ENCODE results near the gene MYCBPAP. TPM values are rescaled to one million over a fixed set of nuclear protein-coding genes. Genes with fewer than 3 reads are reported as not detected.

Gene MYCBPAP
- total RNA-seq, 1 experiment from 2014 or later = not detected

DNA sequence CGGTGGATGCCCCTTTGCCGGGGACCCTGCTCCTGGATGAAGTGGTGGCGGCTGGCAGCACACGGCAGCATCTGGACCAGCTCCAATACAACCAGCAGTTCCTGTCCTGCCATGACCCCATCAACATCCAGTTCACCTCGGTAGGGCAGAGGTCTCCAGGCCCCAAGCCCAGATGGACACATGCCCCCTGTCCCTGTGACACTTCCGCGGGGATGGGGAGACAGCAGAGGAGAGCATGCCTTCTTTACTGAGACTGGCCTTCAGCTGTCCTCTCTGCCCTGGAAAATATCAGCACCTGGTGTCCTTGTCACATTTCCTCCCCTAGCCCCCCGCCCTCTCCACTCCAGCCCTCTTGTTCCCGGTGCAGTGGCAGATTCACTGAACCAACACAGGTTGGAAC, 45.8 kb upstream of the MYCBPAP start (continued):
- no peak for TF ChIP-seq EZH2phosphoT487 (IDR thresholded peaks at IDR 0.05; ENCODE audit: borderline replicate concordance)
- no peak for TF ChIP-seq TCF7L2 (IDR thresholded peaks at IDR 0.05; ENCODE audit: borderline replicate concordance, extremely low read depth, insufficient read depth, insufficient read length)
- no peak for TF ChIP-seq FOSL1 (IDR thresholded peaks at IDR 0.05; ENCODE audit: low read depth)
- TF ChIP-seq ATF3 (IDR thresholded peaks at IDR 0.05) = no peak
- TF ChIP-seq CBX3 (IDR thresholded peaks at IDR 0.05; ENCODE audit: low read depth) = no peak

- H3K4me1 ChIP-seq (ENCODE audit: control insufficient read depth in 1 of 2, insufficient read depth in 2 of 2, low read length in 2 of 2) = peaks cover 8 to 22% of the 10 kb centered on the region in 2 experiments
- intact Hi-C loops (cut with micrococcal nuclease) = no loop called here
- H3K4me2 ChIP-seq (ENCODE audit: low read length) = no peak overlapping the region
- H3K36me3 ChIP-seq (ENCODE audit: control insufficient read depth in 1 of 2, insufficient read depth in 2 of 2, low read length in 2 of 2) = no peaks in the 10 kb centered on the region
- H3K4me3 ChIP-seq (replicated peaks in 1 of 2; ENCODE audit: low read depth in 1 of 2, low read length in 2 of 2) = no peak overlapping the region
- H3K27ac ChIP-seq (ENCODE audit: low read depth, low read length) = no peak overlapping the region
- no peaks in the 10 kb centered on the region for H3K79me2 ChIP-seq (ENCODE audit: insufficient read depth, low read length)
- H2AFZ ChIP-seq (ENCODE audit: low read depth, low read length, poor library complexity, severe bottlenecking) = no peak overlapping the region
- no peak for DNase-seq (ENCODE audit: low read depth, low spot score)
- TSS peak; percentile 15 for BruUV-seq (replicated peaks)
- ChIA-PET RAD21 (ENCODE audit: low non-redundant PET in 1 of 2, low total read pairs in 2 of 2, uncharacterized antibody in 2 of 2, unreplicated experiment in 2 of 2) (no interaction called here), POLR2A (no interaction called here), CTCF (no interaction called here)
- H4K20me1 ChIP-seq (ENCODE audit: insufficient read depth) = no peaks in the 10 kb centered on the region
- no peaks in the 10 kb centered on the region for H3K9me3 ChIP-seq (ENCODE audit: control insufficient read depth in 1 of 2, insufficient read depth in 1 of 2, low read depth in 1 of 2, low read length in 2 of 2)
- no peak for ATAC-seq
- TF ChIP-seq EZH2phosphoT487 (IDR thresholded peaks at IDR 0.05; ENCODE audit: borderline replicate concordance) (no peak), ELF1 (IDR thresholded peaks at IDR 0.05; ENCODE audit: borderline replicate concordance, low read depth) (no peak)
- TF ChIP-seq, protein P1, sequence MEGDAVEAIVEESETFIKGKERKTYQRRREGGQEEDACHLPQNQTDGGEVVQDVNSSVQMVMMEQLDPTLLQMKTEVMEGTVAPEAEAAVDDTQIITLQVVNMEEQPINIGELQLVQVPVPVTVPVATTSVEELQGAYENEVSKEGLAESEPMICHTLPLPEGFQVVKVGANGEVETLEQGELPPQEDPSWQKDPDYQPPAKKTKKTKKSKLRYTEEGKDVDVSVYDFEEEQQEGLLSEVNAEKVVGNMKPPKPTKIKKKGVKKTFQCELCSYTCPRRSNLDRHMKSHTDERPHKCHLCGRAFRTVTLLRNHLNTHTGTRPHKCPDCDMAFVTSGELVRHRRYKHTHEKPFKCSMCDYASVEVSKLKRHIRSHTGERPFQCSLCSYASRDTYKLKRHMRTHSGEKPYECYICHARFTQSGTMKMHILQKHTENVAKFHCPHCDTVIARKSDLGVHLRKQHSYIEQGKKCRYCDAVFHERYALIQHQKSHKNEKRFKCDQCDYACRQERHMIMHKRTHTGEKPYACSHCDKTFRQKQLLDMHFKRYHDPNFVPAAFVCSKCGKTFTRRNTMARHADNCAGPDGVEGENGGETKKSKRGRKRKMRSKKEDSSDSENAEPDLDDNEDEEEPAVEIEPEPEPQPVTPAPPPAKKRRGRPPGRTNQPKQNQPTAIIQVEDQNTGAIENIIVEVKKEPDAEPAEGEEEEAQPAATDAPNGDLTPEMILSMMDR (IDR thresholded peaks at IDR 0.05 in 2 of 3, conservative IDR thresholded peaks at IDR 0.05 in 1 of 3; ENCODE audit: borderline replicate concordance in 1 of 3, insufficient read depth in 1 of 3, low read depth in 2 of 3, low read length in 2 of 3) = no peak
- TF ChIP-seq, protein P2, sequence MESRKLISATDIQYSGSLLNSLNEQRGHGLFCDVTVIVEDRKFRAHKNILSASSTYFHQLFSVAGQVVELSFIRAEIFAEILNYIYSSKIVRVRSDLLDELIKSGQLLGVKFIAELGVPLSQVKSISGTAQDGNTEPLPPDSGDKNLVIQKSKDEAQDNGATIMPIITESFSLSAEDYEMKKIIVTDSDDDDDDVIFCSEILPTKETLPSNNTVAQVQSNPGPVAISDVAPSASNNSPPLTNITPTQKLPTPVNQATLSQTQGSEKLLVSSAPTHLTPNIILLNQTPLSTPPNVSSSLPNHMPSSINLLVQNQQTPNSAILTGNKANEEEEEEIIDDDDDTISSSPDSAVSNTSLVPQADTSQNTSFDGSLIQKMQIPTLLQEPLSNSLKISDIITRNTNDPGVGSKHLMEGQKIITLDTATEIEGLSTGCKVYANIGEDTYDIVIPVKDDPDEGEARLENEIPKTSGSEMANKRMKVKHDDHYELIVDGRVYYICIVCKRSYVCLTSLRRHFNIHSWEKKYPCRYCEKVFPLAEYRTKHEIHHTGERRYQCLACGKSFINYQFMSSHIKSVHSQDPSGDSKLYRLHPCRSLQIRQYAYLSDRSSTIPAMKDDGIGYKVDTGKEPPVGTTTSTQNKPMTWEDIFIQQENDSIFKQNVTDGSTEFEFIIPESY (IDR thresholded peaks at IDR 0.05; ENCODE audit: extremely low read depth, insufficient replicate concordance, low read length) = no peak
- H3K9ac ChIP-seq (ENCODE audit: low read length) = no peak overlapping the region
- H3K27me3 ChIP-seq (ENCODE audit: insufficient read depth, low read length) = no peaks in the 10 kb centered on the region
- no peaks in the 10 kb centered on the region for H3K9me2 ChIP-seq (ENCODE audit: insufficient read depth)
These were observed 44.1 kb upstream of the MYCBPAP start for GRCh38 chr17:50464121-50464520.
